C4-2B (cell line): Measurements from ENCODE around the gene KCNC4.

Experiments
- ZFX ChIP-seq: fragments of 450-650 bp; IDR thresholded peaks from 2 replicates; pipeline ENCODE4 v1.6.1; 2017
- TF ChIP-seq, protein P1 (sequence below): fragments of 450-650 bp; conservative IDR thresholded peaks from 2 replicates; pipeline ENCODE4 v1.5.1; 2017; ENCODE audit warnings: mild to moderate bottlenecking

DNA sequence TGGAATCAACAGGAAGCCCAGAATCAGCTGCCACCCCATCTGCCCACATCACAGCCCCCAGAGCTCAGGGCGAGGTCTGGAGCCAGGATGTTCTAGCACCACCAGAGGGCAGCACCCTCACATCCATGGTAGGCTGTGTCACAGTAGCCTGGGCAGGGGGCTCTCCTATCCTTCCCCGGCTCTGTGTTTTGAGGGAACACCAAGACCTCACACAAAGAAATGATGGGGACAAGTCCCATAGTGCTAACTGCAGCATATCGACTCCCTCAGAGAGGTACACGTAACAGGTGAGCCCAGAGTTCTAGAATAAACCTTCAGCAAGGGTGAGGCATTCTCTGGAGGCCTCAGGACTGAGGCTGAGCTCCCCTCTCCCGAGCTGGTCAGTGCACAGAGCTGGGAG, 2.3 kb upstream of the KCNC4 start:
- TF ChIP-seq, protein P1, sequence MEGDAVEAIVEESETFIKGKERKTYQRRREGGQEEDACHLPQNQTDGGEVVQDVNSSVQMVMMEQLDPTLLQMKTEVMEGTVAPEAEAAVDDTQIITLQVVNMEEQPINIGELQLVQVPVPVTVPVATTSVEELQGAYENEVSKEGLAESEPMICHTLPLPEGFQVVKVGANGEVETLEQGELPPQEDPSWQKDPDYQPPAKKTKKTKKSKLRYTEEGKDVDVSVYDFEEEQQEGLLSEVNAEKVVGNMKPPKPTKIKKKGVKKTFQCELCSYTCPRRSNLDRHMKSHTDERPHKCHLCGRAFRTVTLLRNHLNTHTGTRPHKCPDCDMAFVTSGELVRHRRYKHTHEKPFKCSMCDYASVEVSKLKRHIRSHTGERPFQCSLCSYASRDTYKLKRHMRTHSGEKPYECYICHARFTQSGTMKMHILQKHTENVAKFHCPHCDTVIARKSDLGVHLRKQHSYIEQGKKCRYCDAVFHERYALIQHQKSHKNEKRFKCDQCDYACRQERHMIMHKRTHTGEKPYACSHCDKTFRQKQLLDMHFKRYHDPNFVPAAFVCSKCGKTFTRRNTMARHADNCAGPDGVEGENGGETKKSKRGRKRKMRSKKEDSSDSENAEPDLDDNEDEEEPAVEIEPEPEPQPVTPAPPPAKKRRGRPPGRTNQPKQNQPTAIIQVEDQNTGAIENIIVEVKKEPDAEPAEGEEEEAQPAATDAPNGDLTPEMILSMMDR: peak; percentile 92
- TF ChIP-seq ZFX: no peak
